IMR-90 (cell line): ENCODE results near the gene MEGF11.

Experiments used
- CTCF ChIP-seq: conservative IDR thresholded peaks from 2 replicates; pipeline ENCODE4 v1.5.1; 2012; ENCODE audit warnings: mild to moderate bottlenecking, low read depth, low read length, improper control_type of control experiment
- MXI1 ChIP-seq: IDR thresholded peaks from 2 replicates; pipeline ENCODE4 v1.6.1; 2012; ENCODE audit warnings: low read depth, mild to moderate bottlenecking, low read length, moderate library complexity, borderline replicate concordance
- RAD21 ChIP-seq: IDR thresholded peaks from 2 replicates; pipeline ENCODE4 v1.6.1; 2012; ENCODE audit warnings: low read length, improper control_type of control experiment
- RCOR1 ChIP-seq: IDR thresholded peaks from 2 replicates; pipeline ENCODE4 v1.6.1; 2012; ENCODE audit warnings: mild to moderate bottlenecking, low read length, improper control_type of control experiment; ENCODE audit not compliant: insufficient replicate concordance
- SMC3 ChIP-seq: fragments of 150-350 bp; IDR thresholded peaks from 2 replicates; pipeline ENCODE4 v1.6.1; 2016; ENCODE audit warnings: low read depth, mild to moderate bottlenecking, antibody characterized with exemption, low read length, moderate library complexity
- USF2 ChIP-seq: fragments of 150-350 bp; IDR thresholded peaks from 2 replicates; pipeline ENCODE4 v1.6.1; 2017; ENCODE audit warnings: mild to moderate bottlenecking, antibody characterized with exemption, low read length, low read depth

GRCh38 chr15:66240240-66240794 is 13.2 kb downstream of the MEGF11 start:
- no peak for TF ChIP-seq CTCF
- TF ChIP-seq RAD21 = no peak
- no peak for TF ChIP-seq SMC3
- TF ChIP-seq RCOR1 = no peak
- no peak for TF ChIP-seq MXI1
- TF ChIP-seq USF2 = no peak
